Measurements from ENCODE around the gene TLCD1. TPM values are rescaled to one million over a fixed set of nuclear protein-coding genes. Genes with fewer than 3 reads are reported as not detected.

The TLCD1 gene
- total and polyA plus RNA-seq, 10 of the 15 experiments (the other 5 are each of a cell fraction or from before 2014, with no cell fraction given), result 2.9 to 19.8 (median 7.7) TPM

GRCh38 chr17:28750178-28751047 lies 24.4 kb upstream of the TLCD1 start (continued):
- TF ChIP-seq TARDBP (IDR thresholded peaks at IDR 0.05; ENCODE audit: borderline replicate concordance) (no peak), RELB (IDR thresholded peaks at IDR 0.05; ENCODE audit: low read depth) (0 out of 2 replicates have a peak, but pooled peaks have one; percentile 17), ATF3 (IDR thresholded peaks at IDR 0.05; ENCODE audit: borderline replicate concordance, extremely low read depth, low read depth, low read length) (peak; percentile 49; the same call in 1 of the 2 replicates), ZNF687 (IDR thresholded peaks at IDR 0.05) (no peak), NR2C1 (IDR thresholded peaks at IDR 0.05) (no peak), NFYA (IDR thresholded peaks at IDR 0.05; ENCODE audit: borderline replicate concordance, low read depth, low read length) (no peak), RAD51 (IDR thresholded peaks at IDR 0.05) (no peak), IRF3 (IDR thresholded peaks at IDR 0.05) (no peak), ZNF24 (IDR thresholded peaks at IDR 0.05) (no peak), GABPA (IDR thresholded peaks at IDR 0.05; ENCODE audit: low read depth) (no peak), EP300 (IDR thresholded peaks at IDR 0.05; ENCODE audit: borderline replicate concordance in 1 of 2, control insufficient read depth in 1 of 2, low read depth in 2 of 2, low read length in 2 of 2) (no peak), NR2F1 (conservative IDR thresholded peaks at IDR 0.05) (no peak), CREM (IDR thresholded peaks at IDR 0.05; ENCODE audit: low read depth) (no peak), FOS (IDR thresholded peaks at IDR 0.05; ENCODE audit: borderline replicate concordance, extremely low read depth, insufficient read length) (no peak), ZSCAN29 (IDR thresholded peaks at IDR 0.05) (no peak), MTA3 (IDR thresholded peaks at IDR 0.05; ENCODE audit: borderline replicate concordance, low read length) (0 out of 2 replicates have a peak, but pooled peaks have one; percentile 27), RFX5 (IDR thresholded peaks at IDR 0.05; ENCODE audit: low read depth, low read length) (no peak), POLR2AphosphoS5 (IDR thresholded peaks at IDR 0.05; ENCODE audit: low read length) (no peak; the same call in none of the 2 replicates), SMAD5 (IDR thresholded peaks at IDR 0.05; ENCODE audit: low read depth) (0 out of 2 replicates have a peak, but pooled peaks have one; percentile 42), BCL11A (IDR thresholded peaks at IDR 0.05; ENCODE audit: low read depth, low read length) (no peak), POU2F2 (IDR thresholded peaks at IDR 0.05; ENCODE audit: borderline replicate concordance, low read depth, low read length) (peak; percentile 69; the same call in 1 of the 3 replicates), SIN3A (IDR thresholded peaks at IDR 0.05; ENCODE audit: low read depth, low read length) (0 out of 2 replicates have a peak, but pooled peaks have one; percentile 54), CREB1 (IDR thresholded peaks at IDR 0.05; ENCODE audit: low read depth) (0 out of 2 replicates have a peak, but pooled peaks have one; percentile 11)

All from GM12878 (cell line).